ENCODE results near the gene GOLGA8A.
"Not testable (repeated sequence)": the region's sequence is repeated elsewhere in the genome, so short reads cannot be mapped to it uniquely, and the experiment has no call there.

GOLGA8A gene

GRCh38 chr15:34409511-34409910 is 28.1 kb downstream of the GOLGA8A start:
- not testable (repeated sequence) for DNase-seq (ENCODE audit: low read depth)

- not testable (repeated sequence) for DNase-seq (ENCODE audit: low read depth)
Observed at GRCh38 chr15:34408973-34409372, 28.6 kb downstream of the GOLGA8A start.

DNA sequence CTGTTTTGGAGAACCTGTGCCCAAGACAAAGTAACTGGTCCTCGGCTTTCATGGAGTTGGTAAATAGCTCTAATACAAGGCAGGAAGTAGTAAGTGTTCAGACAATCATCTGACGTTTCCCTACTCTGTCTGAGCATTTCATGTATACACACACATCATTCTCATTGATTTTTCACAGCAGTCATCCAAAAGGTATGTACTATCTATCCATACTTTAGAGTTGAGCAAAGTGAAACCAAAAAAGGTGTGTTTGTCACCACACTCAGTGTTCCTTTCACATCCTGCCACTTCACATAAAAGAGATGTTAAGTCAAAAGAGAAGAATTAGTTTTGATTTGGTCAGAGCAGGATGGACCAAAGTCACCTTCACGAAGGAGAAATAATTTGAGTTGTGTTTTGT is 33.7 kb downstream of the GOLGA8A start:
- not testable (repeated sequence) for DNase-seq (ENCODE audit: low read depth)

GRCh38 chr15:34403160-34403598 is 34.4 kb downstream of the GOLGA8A start:
- DNase-seq (ENCODE audit: low read depth) = not testable (repeated sequence)

- not testable (repeated sequence) for DNase-seq (ENCODE audit: low read depth)
Observed at GRCh38 chr15:34397637-34398259, 39.9 kb downstream of the GOLGA8A start.

DNA sequence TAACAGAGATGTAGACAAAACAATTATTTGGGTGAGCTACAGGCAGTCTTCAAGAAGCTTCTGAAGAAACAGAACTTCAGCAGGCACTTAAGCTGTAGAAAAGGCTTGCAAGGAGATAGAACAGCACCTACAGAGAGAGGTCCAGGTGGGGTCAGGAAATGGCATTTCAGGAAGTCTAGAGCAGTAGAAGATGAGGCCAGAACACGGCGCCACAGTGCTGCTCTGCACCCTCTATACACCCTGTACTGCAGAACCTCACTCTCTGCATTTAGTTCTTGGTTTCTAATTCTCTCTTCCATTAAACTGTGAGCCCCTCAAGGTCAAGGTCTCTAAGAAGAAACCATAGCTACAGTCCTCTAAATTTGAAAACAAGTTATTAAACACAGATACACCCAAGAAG is 44.6 kb downstream of the GOLGA8A start:
- DNase-seq (ENCODE audit: low read depth) = not testable (repeated sequence)

DNA sequence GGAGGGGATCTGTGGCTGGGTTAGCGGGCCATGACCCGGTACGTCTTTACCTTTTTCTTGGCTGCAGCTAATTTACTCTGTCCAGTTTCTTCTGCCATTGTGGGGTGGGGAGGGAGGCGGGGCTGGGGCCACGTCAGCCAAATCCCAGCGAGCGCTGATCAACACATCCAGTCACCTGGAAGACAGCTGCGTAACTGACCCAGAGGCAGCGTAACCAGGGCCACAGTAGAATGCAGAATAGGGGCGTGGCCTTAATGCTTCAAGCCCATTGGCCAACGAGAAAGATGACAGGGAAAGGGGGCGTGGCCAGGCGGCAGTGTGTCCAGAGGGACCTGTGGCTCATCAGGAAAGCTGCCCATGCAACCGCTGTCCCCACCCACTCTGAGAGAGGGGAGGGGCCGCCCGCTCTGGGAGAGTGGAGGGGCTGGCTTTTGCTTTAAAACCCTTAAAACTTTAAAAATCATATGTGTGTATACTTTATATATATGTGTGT is 48.0 kb downstream of the GOLGA8A start:
- DNase-seq (ENCODE audit: low read depth) = not testable (repeated sequence)

Data from stimulated activated CD4-positive, alpha-beta T cell treated with anti-CD3 and anti-CD28 coated beads, Interleukin-2, amount 100 ng/mL, for 4 hours (primary cell).